ENCODE measurements around the gene PTPRD.

DNA sequence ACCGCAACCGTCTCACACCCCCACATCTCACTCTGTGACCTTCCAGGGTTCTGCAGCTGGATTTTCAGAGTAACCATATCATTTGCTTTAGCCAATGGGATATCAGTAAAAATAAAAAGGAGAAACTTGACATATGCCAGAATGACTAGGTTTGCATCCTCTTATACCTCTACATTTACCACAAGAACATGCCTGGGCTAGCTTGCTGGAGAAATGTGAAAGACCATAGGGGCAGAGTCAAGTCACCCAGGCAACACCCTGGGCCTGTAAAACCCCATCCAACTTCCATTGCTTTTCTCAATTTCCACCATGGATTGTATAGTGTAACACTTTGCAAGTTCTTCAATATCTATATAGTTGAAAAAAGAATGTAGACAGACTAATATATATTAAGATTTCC is 731.1 kb downstream of the PTPRD start:
- TF ChIP-seq POLR2A (IDR thresholded peaks at IDR 0.05) (no peak), CTCF (IDR thresholded peaks at IDR 0.05) (no peak)

All from thyroid gland (tissue), 4 donors.